ENCODE measurements around the gene MED15.

The MED15 gene

DNA sequence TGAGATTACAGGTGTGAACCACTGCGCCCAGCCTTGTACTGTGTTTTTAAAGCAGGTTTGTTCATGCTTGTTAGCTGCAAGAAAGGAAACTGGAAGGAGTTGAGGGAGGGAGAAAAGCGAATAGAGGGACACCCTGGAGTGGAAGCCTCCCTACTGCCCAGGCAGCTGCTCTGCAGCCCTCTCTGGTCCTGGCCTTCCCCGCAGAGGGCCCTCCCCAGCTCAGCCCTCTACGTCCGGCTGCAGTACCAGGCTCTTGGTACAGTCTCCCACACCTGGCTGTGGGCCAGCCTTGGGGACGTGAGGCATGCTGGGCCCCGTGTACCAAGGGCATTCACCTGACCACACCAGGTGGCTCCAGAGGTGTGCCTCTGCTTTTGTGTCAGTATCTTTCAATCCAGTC, 70.8 kb downstream of the MED15 start:
- Histone ChIP-seq H3K4me3 (no peak overlapping the region), H3K9me3 (ENCODE audit: low read depth, low read length) (no peaks in the 10 kb centered on the region), H3K27ac (no peak overlapping the region), H3K36me3 (ENCODE audit: insufficient read depth, low read length) (peaks cover 47% of the 10 kb centered on the region; the same call in 1 of the 2 replicates), H3K9ac (ENCODE audit: insufficient read length) (no peak overlapping the region)
- no peak for TF ChIP-seq POLR2AphosphoS5 (IDR thresholded peaks at IDR 0.05; ENCODE audit: borderline replicate concordance, low read depth, low read length)
- no peak for TF ChIP-seq EZH2 (IDR thresholded peaks at IDR 0.05)
- TF ChIP-seq FOXP2 (optimal IDR thresholded peaks at IDR 0.05; ENCODE audit: control extremely low read depth, extremely low read length, insufficient read depth) = no peak
- no peak for DNase-seq (ENCODE audit: low read depth, low spot score)

DNA sequence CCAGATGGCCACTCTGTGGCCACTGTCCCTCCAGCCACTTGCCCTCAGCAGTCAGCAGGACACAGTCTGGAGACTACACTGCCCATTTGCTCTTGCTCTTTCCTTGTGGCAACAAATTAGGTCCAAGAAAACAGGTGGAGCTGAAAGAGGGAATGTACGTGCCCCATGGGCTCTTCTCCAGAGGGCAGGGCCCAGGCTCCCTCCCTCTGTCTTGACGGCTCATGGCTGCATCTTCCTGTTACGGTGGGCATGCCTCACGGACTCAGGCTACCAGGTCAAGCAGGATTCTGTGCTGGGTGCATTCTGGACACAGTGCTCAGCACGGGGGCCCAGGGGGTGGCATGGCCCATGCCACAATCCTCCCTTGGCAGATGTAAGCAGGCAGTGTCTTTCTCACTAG, 71.3 kb downstream of the MED15 start:
- no peak overlapping the region for H3K4me3 ChIP-seq
- H3K9me3 ChIP-seq (ENCODE audit: low read depth, low read length) = no peaks in the 10 kb centered on the region
- H3K9ac ChIP-seq (ENCODE audit: insufficient read length) = no peak overlapping the region
- peaks cover 45% of the 10 kb centered on the region; the same call in 1 of the 2 replicates for H3K36me3 ChIP-seq (ENCODE audit: insufficient read depth, low read length)
- DNase-seq (ENCODE audit: low read depth, low spot score) = no peak
- no peak for TF ChIP-seq POLR2AphosphoS5 (IDR thresholded peaks at IDR 0.05; ENCODE audit: borderline replicate concordance, low read depth, low read length)
- no peak for TF ChIP-seq EZH2 (IDR thresholded peaks at IDR 0.05)
- no peak for TF ChIP-seq FOXP2 (optimal IDR thresholded peaks at IDR 0.05; ENCODE audit: control extremely low read depth, extremely low read length, insufficient read depth)
- H3K27ac ChIP-seq = no peak overlapping the region

DNA sequence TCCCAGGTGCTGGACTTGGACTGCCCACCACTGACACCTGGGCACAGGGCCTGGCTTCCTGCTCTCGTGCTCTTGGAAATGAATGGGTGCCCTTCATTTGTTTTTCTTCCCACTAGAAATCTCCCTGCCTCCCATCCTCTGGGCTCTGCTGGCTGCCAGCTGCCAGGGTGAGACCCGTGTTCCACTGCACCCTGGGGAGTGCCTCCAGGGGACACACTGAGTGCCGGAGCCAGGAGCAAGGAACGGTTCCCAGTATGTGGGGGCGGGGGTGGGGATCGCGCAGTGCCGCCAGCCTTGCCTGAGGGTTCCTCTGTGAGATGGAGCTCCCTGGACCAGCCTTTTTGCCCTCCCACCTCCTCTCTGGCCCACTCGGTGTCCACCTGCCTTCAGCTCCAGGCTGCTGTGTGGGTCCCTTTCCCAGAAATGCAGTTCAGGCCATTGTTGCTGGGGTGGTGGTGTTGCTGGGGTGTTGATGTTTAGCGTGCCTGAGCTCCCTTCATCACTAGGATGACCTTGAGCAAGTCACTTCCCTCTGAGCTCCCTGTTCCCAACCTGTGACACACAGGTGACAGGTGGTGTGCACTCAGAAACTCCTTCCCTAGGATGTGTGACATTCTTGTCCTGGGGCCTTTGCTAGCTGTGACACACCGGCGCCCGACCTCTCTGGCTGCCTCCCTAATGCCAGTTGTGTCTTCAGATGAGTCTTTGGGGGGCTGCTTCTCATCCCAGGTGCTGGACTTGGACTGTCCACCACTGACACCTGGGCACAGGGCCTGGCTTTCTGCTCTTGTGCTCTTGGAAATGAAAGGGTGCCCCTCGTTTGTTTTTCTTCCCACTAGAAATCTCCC, 72.1 kb downstream of the MED15 start:
- H3K27ac ChIP-seq = no peak overlapping the region
- no peak for DNase-seq (ENCODE audit: low read depth, low spot score)
- TF ChIP-seq POLR2AphosphoS5 (IDR thresholded peaks at IDR 0.05; ENCODE audit: borderline replicate concordance, low read depth, low read length) (no peak), FOXP2 (optimal IDR thresholded peaks at IDR 0.05; ENCODE audit: control extremely low read depth, extremely low read length, insufficient read depth) (no peak), EZH2 (IDR thresholded peaks at IDR 0.05) (no peak)
- H3K36me3 ChIP-seq (ENCODE audit: insufficient read depth, low read length) = peaks cover 44% of the 10 kb centered on the region; the same call in 1 of the 2 replicates
- no peak overlapping the region for H3K9ac ChIP-seq (ENCODE audit: insufficient read length)
- no peak overlapping the region for H3K4me3 ChIP-seq
- no peaks in the 10 kb centered on the region for H3K9me3 ChIP-seq (ENCODE audit: low read depth, low read length)

DNA sequence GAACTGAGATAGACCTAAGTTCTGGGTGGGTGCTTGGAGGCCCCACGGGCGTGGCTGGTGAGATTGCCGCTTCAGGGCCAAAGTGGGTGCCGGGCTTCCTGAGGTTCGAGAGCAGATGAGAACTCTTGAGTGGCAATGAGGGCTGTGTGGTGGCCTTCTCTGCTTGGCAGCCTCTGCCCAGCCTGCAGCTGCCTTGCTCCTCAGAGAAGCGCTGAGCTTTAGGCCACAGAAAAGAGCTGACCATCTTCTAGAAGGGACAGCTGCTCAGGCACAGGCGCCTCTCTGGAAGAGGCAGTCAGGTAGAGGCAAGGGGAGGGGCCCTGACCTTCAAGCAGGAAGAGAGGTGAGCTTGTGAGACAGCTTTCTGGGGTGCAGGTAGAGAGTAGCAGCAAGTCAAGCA, 72.8 kb downstream of the MED15 start:
- Histone ChIP-seq H3K4me3 (no peak overlapping the region), H3K9me3 (ENCODE audit: low read depth, low read length) (no peaks in the 10 kb centered on the region), H3K9ac (ENCODE audit: insufficient read length) (no peak overlapping the region), H3K36me3 (ENCODE audit: insufficient read depth, low read length) (peaks cover 43% of the 10 kb centered on the region; the same call in 1 of the 2 replicates), H3K27ac (no peak overlapping the region)
- no peak for DNase-seq (ENCODE audit: low read depth, low spot score)
- TF ChIP-seq POLR2AphosphoS5 (IDR thresholded peaks at IDR 0.05; ENCODE audit: borderline replicate concordance, low read depth, low read length) = no peak
- no peak for TF ChIP-seq EZH2 (IDR thresholded peaks at IDR 0.05)

DNA sequence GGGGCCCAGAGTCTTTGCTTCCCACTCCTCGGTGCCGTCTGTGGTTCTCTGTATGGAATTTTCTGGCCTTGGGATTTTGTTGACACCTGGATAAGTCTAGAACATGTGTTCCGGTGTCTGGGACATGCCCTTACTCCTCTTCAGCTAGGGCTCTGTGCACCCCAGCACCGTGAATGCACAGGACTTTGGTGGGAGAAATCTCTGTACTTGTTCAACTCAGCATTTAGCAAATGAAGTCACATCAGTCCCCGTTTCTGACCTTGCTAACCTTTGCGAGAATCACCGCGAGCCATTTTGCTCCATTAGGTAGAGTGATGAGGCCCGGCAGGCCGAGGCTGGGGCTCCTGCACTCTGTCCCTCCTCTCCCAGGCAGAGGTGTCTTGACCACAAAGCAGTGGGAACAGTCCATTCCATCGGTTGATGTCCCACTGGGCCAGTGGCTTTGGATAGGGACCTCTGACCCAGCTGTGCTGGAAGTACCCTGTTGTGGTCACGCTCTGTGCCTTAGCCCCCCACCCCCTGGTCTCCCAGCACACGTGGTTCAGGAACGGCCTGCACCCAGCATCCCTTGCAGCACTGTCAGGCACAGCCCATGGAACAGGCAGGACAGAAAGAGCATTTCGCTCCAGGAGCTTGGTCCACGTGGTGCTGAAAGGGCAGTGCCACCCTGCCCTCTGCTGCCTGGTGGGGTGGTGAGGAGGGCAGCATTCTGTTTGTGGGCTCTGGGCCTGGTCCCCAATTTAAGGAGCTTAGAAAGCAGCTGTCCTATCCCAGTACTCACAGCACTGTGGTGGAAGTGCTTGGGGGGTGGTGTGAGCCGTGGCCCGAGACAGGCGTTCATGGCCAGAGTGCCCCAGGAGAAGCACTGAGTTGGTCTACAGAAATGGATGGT, 73.4 kb downstream of the MED15 start:
- no peak overlapping the region for H3K9ac ChIP-seq (ENCODE audit: insufficient read length)

DNA sequence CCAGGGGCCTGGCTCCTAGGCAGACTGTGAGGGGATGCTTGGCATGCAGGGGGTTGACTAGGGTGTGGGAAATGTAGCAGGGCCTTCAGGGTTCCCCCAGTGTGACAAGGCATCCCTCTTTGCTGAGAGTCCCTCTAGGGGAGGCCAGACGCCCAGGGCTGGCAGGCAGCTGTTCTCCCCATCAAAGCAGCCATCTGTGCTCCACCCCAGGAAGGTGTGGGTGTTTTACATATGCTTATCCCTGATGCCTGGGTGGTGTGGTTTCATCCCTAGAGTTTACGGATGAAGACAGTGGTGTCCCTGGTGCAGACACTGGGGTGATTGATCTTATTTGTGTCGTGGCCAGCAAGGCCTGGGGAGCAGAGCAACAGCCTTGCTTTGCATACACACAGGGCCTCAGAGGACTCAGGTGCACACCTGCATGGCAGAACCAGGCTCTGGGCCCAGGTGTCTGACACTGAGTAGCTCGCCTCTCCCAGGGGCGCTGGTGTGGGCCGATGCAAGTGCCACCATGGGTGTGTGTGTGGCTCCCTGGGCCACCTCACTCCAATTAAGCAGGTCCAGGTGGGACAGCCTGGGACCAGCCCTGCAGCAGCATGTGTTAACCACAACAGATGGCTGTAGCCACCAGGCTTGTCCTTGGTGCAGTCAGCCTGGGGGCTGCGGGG, 74.2 kb downstream of the MED15 start:
- Histone ChIP-seq H3K4me3 (no peak overlapping the region), H3K9ac (ENCODE audit: insufficient read length) (no peak overlapping the region), H3K27ac (no peak overlapping the region), H3K9me3 (ENCODE audit: low read depth, low read length) (no peaks in the 10 kb centered on the region), H3K36me3 (ENCODE audit: insufficient read depth, low read length) (peaks cover 43% of the 10 kb centered on the region; the same call in 1 of the 2 replicates)
- no peak for TF ChIP-seq EZH2 (IDR thresholded peaks at IDR 0.05)
- no peak for TF ChIP-seq FOXP2 (optimal IDR thresholded peaks at IDR 0.05; ENCODE audit: control extremely low read depth, extremely low read length, insufficient read depth)
- TF ChIP-seq POLR2AphosphoS5 (IDR thresholded peaks at IDR 0.05; ENCODE audit: borderline replicate concordance, low read depth, low read length) = no peak
- no peak for DNase-seq (ENCODE audit: low read depth, low spot score)

More for the DNA sequence above, 73.4 kb downstream of the MED15 start:
- TF ChIP-seq EZH2 (IDR thresholded peaks at IDR 0.05) = no peak
- no peak for TF ChIP-seq POLR2AphosphoS5 (IDR thresholded peaks at IDR 0.05; ENCODE audit: borderline replicate concordance, low read depth, low read length)
- no peak for TF ChIP-seq FOXP2 (optimal IDR thresholded peaks at IDR 0.05; ENCODE audit: control extremely low read depth, extremely low read length, insufficient read depth)
- DNase-seq (ENCODE audit: low read depth, low spot score) = no peak
- H3K27ac ChIP-seq = no peak overlapping the region
- H3K36me3 ChIP-seq (ENCODE audit: insufficient read depth, low read length) = peaks cover 45% of the 10 kb centered on the region; the same call in 1 of the 2 replicates
- no peaks in the 10 kb centered on the region for H3K9me3 ChIP-seq (ENCODE audit: low read depth, low read length)
- H3K4me3 ChIP-seq = no peak overlapping the region

DNA sequence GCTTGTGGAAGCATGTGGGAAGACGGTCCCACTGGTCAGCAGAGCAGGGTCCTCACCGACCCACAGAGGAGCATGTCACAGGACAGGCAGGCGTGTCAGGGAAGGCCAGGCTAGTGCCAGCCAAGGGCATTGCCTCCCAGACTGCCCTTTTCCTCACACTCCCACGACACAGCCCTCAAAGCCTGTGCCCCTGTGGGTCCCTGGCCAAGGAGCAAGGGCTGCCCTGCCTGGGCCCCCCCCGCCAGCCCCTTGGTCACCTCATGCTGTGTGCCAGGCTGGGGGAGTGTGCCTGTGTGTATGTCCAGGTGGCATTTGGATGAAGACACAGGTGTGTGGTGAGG, 74.7 kb downstream of the MED15 start:
- TF ChIP-seq EZH2 (IDR thresholded peaks at IDR 0.05) (no peak), POLR2AphosphoS5 (IDR thresholded peaks at IDR 0.05; ENCODE audit: borderline replicate concordance, low read depth, low read length) (no peak), FOXP2 (optimal IDR thresholded peaks at IDR 0.05; ENCODE audit: control extremely low read depth, extremely low read length, insufficient read depth) (no peak)
- DNase-seq (ENCODE audit: low read depth, low spot score) = no peak
- H3K27ac ChIP-seq = no peak overlapping the region
- peaks cover 43% of the 10 kb centered on the region; the same call in 1 of the 2 replicates for H3K36me3 ChIP-seq (ENCODE audit: insufficient read depth, low read length)
- H3K9ac ChIP-seq (ENCODE audit: insufficient read length) = no peak overlapping the region
- no peak overlapping the region for H3K4me3 ChIP-seq
- H3K9me3 ChIP-seq (ENCODE audit: low read depth, low read length) = no peaks in the 10 kb centered on the region

Data from SK-N-MC (cell line).